ENCODE results near the gene GABRB3.

GABRB3 gene

DNA sequence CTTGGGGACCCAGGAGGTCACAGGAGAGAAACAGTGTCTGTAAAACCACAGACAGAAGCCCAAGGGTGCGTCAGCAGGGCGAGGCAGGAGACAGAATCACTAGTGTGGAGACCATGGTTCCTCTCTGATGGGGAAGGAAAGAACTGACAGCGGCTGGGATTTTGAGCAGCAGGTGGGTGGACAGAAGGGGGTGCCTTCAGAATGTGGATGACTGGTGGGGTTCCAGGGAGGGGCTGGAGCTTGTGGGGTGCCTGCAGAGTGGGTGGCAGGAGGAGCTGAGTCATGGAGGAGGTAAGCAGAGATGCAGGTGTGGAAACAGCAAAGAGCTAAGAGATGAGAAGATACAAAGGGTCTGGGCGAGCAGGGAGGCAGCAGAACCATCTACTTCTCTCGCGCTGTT lies 124.2 kb downstream of the GABRB3 start:
- DNase-seq (ENCODE audit: low spot score): no peak
- TF ChIP-seq, protein P1, sequence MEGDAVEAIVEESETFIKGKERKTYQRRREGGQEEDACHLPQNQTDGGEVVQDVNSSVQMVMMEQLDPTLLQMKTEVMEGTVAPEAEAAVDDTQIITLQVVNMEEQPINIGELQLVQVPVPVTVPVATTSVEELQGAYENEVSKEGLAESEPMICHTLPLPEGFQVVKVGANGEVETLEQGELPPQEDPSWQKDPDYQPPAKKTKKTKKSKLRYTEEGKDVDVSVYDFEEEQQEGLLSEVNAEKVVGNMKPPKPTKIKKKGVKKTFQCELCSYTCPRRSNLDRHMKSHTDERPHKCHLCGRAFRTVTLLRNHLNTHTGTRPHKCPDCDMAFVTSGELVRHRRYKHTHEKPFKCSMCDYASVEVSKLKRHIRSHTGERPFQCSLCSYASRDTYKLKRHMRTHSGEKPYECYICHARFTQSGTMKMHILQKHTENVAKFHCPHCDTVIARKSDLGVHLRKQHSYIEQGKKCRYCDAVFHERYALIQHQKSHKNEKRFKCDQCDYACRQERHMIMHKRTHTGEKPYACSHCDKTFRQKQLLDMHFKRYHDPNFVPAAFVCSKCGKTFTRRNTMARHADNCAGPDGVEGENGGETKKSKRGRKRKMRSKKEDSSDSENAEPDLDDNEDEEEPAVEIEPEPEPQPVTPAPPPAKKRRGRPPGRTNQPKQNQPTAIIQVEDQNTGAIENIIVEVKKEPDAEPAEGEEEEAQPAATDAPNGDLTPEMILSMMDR (IDR thresholded peaks at IDR 0.05; ENCODE audit: extremely low read depth, missing control alignments): no peak

DNA sequence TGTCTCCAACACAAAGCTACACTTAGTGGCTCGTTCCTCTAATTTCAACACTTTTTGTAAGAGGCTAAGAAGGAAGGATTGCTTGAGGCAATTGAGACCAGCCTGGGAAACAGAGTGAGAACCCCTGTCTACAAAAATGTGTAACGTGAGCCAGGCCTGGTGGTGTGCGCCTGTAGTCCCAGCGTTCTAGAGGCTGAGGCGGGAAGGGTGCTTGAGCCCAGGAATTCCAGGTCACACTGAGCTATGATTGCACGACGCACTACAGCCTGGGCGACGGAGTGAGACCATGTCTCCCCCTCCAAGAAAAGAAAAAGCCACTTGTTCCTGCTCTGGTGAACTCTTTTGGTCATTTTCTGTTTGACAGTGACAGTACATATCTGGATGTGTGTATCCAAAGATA lies 127.9 kb downstream of the GABRB3 start:
- DNase-seq (ENCODE audit: low spot score): no peak
- TF ChIP-seq, protein P1 (IDR thresholded peaks at IDR 0.05; ENCODE audit: extremely low read depth, missing control alignments): no peak

DNA sequence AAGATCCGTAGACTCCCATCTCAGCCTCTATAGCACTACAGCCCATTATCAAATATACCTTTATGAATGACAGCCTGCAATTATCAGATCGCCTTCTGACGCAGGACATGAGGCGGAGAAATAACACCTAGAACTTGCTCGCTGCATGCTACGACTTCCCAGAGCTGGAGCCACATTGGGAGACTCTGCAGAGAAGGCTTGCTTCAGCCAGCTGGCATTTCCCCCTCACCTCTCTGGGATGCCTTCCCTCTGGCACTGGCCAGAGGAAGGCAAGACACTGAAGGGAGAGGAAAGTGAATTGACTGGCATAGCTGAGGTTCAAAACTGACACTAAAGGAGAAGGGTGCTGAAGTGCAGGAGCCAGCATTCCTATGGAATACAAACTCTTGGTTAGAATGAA lies 131.7 kb downstream of the GABRB3 start:
- no peak for DNase-seq (ENCODE audit: low spot score)
- TF ChIP-seq, protein P1 (IDR thresholded peaks at IDR 0.05; ENCODE audit: extremely low read depth, missing control alignments): no peak

DNA sequence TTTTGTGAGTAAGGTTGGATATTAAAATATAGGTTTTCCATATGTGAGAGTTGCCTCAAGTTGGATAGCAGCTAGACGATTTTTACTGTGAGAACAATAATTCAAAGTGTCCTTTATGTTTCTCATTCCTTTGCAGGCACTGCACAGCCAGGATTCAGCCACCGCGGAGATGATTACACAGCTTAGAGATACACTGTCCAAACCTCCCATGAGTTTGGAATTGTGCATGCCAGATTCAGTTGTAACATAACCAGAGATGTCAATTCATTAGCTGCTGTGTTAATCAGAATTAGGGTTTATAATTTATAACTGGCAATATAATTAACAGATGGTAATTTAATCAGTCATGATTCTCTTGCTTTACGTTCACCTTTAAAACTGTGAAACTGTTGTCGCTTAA lies 132.3 kb downstream of the GABRB3 start:
- TF ChIP-seq, protein P1 (IDR thresholded peaks at IDR 0.05; ENCODE audit: extremely low read depth, missing control alignments): no peak
- no peak for DNase-seq (ENCODE audit: low spot score)

DNA sequence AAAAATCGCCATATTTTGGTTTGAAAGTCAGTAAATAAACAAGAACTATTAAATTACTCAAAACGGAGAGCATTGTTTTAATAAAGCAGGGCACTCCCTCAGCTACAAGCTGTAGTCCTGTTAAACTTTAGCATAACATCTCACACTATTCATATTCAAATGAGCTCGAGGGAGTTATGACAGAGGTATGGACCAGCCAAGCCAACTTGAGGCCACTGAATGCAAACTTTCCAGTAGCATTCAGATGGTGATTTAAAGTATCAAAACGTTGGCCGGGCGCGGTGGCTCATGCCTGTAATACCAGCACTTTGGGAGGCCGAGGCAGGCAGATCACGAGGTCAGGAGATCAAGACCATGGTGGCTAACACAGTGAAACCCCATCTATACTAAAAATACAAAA lies 132.9 kb downstream of the GABRB3 start:
- DNase-seq (ENCODE audit: low spot score): no peak
- TF ChIP-seq, protein P1 (IDR thresholded peaks at IDR 0.05; ENCODE audit: extremely low read depth, missing control alignments): no peak

DNA sequence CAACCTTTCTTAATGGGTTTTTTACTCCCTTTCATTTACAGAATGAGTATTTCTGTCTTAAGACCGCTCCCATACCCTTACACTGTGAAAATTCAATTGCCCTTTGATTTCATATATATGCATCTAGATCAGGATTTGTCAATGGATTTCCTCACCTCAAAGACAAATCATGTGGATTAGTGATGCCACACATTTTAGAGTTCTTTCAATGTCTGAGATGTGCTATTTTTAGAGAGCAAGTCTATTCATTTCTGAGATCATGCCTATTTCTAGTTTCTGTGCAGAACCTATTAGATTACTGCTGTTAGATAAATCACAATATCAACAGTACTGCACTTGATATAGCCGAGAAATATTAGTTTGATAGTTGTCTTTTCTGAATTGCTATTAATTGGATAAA lies 137.3 kb downstream of the GABRB3 start:
- TF ChIP-seq, protein P1 (IDR thresholded peaks at IDR 0.05; ENCODE audit: extremely low read depth, missing control alignments): no peak
- no peak for DNase-seq (ENCODE audit: low spot score)

DNA sequence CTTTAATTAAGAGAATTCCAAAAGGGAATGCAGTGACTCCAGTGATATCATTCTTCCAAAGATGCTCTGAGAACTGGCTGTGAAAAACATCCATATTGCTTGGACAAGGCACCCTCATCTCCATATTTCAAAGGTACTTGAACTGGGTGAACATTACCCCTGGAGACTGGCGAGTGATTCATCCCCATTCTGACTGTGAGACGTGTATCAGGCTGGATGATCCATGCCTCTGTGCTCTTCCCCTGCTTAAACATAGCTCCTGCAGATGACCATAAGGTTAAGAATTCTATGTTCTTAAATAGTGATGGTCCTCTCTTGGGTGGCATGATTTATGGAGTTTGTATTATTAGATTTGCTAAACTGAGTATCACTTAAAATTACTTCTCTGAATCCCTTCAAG lies 137.8 kb downstream of the GABRB3 start:
- TF ChIP-seq, protein P1 (IDR thresholded peaks at IDR 0.05; ENCODE audit: extremely low read depth, missing control alignments): no peak
- no peak for DNase-seq (ENCODE audit: low spot score)
